ENCODE measurements around the gene C1orf116.

Gene C1orf116

DNA sequence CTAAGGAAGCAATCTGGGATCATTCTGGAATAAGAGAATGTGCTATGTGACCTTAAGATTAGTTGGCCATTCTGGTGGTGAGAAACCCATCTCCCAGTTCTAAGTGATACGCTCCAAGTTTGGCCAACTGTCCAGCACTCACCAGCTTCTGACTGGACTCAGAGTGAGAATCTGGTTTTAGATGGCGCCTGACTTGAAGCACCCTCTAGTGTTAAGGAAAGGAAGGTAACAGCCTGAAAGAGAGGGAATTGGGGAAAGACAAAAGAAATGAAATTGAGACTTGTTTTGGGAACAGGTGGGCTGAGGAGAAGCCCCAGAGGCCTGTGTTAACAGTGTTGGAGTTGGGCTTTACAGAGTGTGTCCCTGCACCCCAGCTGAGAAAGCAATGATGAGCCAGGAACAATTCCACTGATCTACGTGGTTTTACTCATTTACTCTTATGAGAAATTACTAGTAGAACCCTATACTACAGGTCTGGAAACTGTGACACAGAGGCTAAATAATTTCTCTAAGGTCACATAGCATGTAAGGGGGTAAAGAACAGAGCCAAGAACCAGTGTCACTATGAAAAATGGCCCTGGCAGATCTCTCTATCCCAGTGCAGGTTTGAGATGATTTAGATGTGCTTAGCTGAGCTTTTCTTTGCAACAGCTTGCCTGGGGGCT, 53.0 kb downstream of the C1orf116 start:
- in situ Hi-C loops (cut with HindIII; ENCODE audit: low pct_ligation_motif_present, low sequenced_read_pairs): no loop called here
- H3K4me3 ChIP-seq (ENCODE audit: low read depth, low read length): no peak overlapping the region
- H3K27me3 ChIP-seq (replicated peaks): peaks cover 9% of the 10 kb centered on the region
- TF ChIP-seq, protein P1, sequence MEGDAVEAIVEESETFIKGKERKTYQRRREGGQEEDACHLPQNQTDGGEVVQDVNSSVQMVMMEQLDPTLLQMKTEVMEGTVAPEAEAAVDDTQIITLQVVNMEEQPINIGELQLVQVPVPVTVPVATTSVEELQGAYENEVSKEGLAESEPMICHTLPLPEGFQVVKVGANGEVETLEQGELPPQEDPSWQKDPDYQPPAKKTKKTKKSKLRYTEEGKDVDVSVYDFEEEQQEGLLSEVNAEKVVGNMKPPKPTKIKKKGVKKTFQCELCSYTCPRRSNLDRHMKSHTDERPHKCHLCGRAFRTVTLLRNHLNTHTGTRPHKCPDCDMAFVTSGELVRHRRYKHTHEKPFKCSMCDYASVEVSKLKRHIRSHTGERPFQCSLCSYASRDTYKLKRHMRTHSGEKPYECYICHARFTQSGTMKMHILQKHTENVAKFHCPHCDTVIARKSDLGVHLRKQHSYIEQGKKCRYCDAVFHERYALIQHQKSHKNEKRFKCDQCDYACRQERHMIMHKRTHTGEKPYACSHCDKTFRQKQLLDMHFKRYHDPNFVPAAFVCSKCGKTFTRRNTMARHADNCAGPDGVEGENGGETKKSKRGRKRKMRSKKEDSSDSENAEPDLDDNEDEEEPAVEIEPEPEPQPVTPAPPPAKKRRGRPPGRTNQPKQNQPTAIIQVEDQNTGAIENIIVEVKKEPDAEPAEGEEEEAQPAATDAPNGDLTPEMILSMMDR (IDR thresholded peaks at IDR 0.05; ENCODE audit: low read depth, low read length, missing control alignments): peak; percentile 74
- DNase-seq: peak; percentile 5
- no peaks in the 10 kb centered on the region for H3K36me3 ChIP-seq (replicated peaks)
- no peak overlapping the region for H3K27ac ChIP-seq

DNA sequence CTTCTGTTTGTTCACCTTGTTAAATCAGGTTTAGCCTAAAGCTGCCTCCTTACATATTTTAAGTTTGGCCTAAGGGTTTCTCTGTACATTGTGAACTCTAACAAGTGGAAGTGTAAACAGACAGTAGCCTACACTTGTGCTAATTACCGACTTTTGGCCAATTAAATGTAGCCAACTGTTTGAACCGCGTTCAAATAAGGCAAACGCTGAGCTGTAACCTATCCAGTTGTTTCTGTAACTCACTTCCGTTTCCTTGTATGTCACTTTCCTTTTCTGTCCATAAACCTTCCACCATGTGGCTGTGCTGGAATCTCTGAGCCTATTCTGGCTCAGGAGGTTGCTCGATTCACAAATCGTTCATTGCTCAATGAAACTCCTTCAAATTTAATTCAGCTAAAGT, 54.3 kb downstream of the C1orf116 start:
- peaks cover 11% of the 10 kb centered on the region for H3K27me3 ChIP-seq (replicated peaks)
- H3K4me3 ChIP-seq (ENCODE audit: low read depth, low read length): no peak overlapping the region
- DNase-seq: no peak
- in situ Hi-C loops (cut with HindIII; ENCODE audit: low pct_ligation_motif_present, low sequenced_read_pairs): no loop called here
- TF ChIP-seq, protein P1 (IDR thresholded peaks at IDR 0.05; ENCODE audit: low read depth, low read length, missing control alignments): no peak
- H3K36me3 ChIP-seq (replicated peaks): no peaks in the 10 kb centered on the region
- no peak overlapping the region for H3K27ac ChIP-seq

DNA sequence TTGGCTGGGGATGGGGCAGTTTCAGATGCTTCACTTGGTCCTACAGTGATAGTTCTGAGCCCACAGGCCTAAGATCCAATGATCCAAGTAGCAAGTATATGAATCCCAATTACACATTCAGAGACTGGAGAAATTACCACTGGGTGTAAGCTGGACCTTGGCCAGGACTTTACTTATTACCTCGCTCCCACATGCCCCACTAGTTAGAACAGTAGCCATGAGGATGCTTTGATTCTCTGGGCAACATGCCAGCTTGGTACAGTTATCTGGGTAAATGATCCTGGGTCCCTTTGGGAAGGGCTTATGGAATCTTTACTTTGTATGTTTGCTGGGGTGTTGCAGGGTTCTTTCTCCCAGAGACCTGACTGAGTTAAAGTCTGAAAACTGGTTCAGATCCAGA, 57.2 kb downstream of the C1orf116 start:
- H3K36me3 ChIP-seq (replicated peaks): no peaks in the 10 kb centered on the region
- in situ Hi-C loops (cut with HindIII; ENCODE audit: low pct_ligation_motif_present, low sequenced_read_pairs): no loop called here
- TF ChIP-seq, protein P1 (IDR thresholded peaks at IDR 0.05; ENCODE audit: low read depth, low read length, missing control alignments): no peak
- peaks cover 5% of the 10 kb centered on the region for H3K27me3 ChIP-seq (replicated peaks)
- no peak overlapping the region for H3K27ac ChIP-seq
- no peak overlapping the region for H3K4me3 ChIP-seq (ENCODE audit: low read depth, low read length)
- DNase-seq: no peak

DNA sequence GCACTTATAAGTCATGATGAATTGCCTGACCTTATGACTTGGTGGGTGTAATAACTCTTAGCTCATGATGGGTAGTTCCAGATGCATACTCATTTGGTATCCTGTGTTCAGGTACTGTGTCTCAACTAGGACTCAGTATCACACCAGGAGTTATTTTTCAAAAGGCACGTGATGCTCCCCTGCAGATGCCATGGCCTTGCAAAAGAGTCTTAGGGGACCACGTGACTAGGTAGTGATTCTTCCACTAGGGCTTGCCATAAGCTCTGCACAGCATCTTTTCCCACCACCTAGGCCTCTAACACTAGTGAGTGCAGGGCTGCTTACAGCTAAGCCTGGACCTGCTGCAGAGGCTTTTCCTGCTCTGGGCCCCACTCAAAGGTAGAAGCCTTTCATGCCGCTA, 58.4 kb downstream of the C1orf116 start:
- no peak for DNase-seq
- in situ Hi-C loops (cut with HindIII; ENCODE audit: low pct_ligation_motif_present, low sequenced_read_pairs): no loop called here
- TF ChIP-seq, protein P1 (IDR thresholded peaks at IDR 0.05; ENCODE audit: low read depth, low read length, missing control alignments): no peak
- no peak overlapping the region for H3K27ac ChIP-seq
- H3K36me3 ChIP-seq (replicated peaks): no peaks in the 10 kb centered on the region
- H3K4me3 ChIP-seq (ENCODE audit: low read depth, low read length): no peak overlapping the region
- peaks cover 5% of the 10 kb centered on the region for H3K27me3 ChIP-seq (replicated peaks)

DNA sequence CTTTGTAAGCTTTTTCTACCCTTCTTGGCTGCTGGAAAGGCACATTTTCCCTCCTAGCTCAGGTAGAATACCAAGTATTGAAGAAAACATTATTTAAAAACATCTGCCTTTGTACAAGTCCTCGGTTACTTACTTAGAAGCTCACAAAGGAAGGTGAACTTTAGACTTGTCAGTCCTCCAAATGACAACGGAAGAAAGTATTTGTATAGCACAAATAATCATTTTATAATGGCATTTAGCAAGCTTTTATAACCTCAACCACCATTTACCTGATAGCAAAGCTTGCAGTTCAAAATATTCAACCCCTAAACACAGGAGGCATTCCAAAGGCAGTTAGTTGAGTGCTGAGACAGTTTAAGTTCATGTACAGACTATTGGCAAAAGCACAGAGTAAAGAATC, 59.8 kb downstream of the C1orf116 start:
- Histone ChIP-seq H3K27ac (no peak overlapping the region), H3K27me3 (replicated peaks) (peaks cover 5% of the 10 kb centered on the region), H3K36me3 (replicated peaks) (no peaks in the 10 kb centered on the region), H3K4me3 (ENCODE audit: low read depth, low read length) (no peak overlapping the region)
- TF ChIP-seq, protein P1 (IDR thresholded peaks at IDR 0.05; ENCODE audit: low read depth, low read length, missing control alignments): no peak
- in situ Hi-C loops (cut with HindIII; ENCODE audit: low pct_ligation_motif_present, low sequenced_read_pairs): no loop called here
- DNase-seq: no peak

All from brain microvascular endothelial cell (primary cell).